Measurements from ENCODE around the gene SLC6A20.

Gene SLC6A20

GRCh38 chr3:45762647-45763302 lies 33.6 kb downstream of the SLC6A20 start:
- TF ChIP-seq FOXP2 (optimal IDR thresholded peaks at IDR 0.05; ENCODE audit: borderline replicate concordance, extremely low read depth, extremely low read length, insufficient read depth): no peak
- TF ChIP-seq POLR2AphosphoS5 (IDR thresholded peaks at IDR 0.05; ENCODE audit: low read depth, low read length): no peak
- TF ChIP-seq SIN3A (IDR thresholded peaks at IDR 0.05; ENCODE audit: borderline replicate concordance, insufficient read depth, low read length): no peak
- no peak for TF ChIP-seq REST (IDR thresholded peaks at IDR 0.05; ENCODE audit: insufficient read depth in 1 of 2, low read depth in 2 of 2, low read length in 2 of 2)
- TF ChIP-seq TAF1 (IDR thresholded peaks at IDR 0.05; ENCODE audit: borderline replicate concordance, insufficient read depth, low read length): no peak

- TF ChIP-seq POLR2AphosphoS5 (IDR thresholded peaks at IDR 0.05; ENCODE audit: low read depth, low read length): no peak
- TF ChIP-seq REST (IDR thresholded peaks at IDR 0.05; ENCODE audit: insufficient read depth in 1 of 2, low read depth in 2 of 2, low read length in 2 of 2): no peak
- no peak for TF ChIP-seq FOXP2 (optimal IDR thresholded peaks at IDR 0.05; ENCODE audit: borderline replicate concordance, extremely low read depth, extremely low read length, insufficient read depth)
- no peak for TF ChIP-seq TAF1 (IDR thresholded peaks at IDR 0.05; ENCODE audit: borderline replicate concordance, insufficient read depth, low read length)
- no peak for TF ChIP-seq SIN3A (IDR thresholded peaks at IDR 0.05; ENCODE audit: borderline replicate concordance, insufficient read depth, low read length)
Observed at GRCh38 chr3:45761831-45762230, 34.5 kb downstream of the SLC6A20 start.

- no peak for TF ChIP-seq REST (IDR thresholded peaks at IDR 0.05; ENCODE audit: insufficient read depth in 1 of 2, low read depth in 2 of 2, low read length in 2 of 2)
- TF ChIP-seq FOXP2 (optimal IDR thresholded peaks at IDR 0.05; ENCODE audit: borderline replicate concordance, extremely low read depth, extremely low read length, insufficient read depth): peak; percentile 29
- TF ChIP-seq SIN3A (IDR thresholded peaks at IDR 0.05; ENCODE audit: borderline replicate concordance, insufficient read depth, low read length): no peak
Observed at GRCh38 chr3:45760878-45761711, 35.2 kb downstream of the SLC6A20 start.

- TF ChIP-seq TAF1 (IDR thresholded peaks at IDR 0.05; ENCODE audit: borderline replicate concordance, insufficient read depth, low read length) (no peak), FOXP2 (optimal IDR thresholded peaks at IDR 0.05; ENCODE audit: borderline replicate concordance, extremely low read depth, extremely low read length, insufficient read depth) (no peak), REST (IDR thresholded peaks at IDR 0.05; ENCODE audit: insufficient read depth in 1 of 2, low read depth in 2 of 2, low read length in 2 of 2) (no peak), POLR2AphosphoS5 (IDR thresholded peaks at IDR 0.05; ENCODE audit: low read depth, low read length) (no peak), SIN3A (IDR thresholded peaks at IDR 0.05; ENCODE audit: borderline replicate concordance, insufficient read depth, low read length) (no peak)
Observed at GRCh38 chr3:45759851-45760250, 36.5 kb downstream of the SLC6A20 start.
